ENCODE measurements around the gene QDPR.

- no peak for TF ChIP-seq CTCF (conservative IDR thresholded peaks at IDR 0.05 in 1 of 2, IDR thresholded peaks at IDR 0.05 in 1 of 2; ENCODE audit: extremely low read depth in 1 of 2, insufficient read depth in 1 of 2, low read depth in 1 of 2, low read length in 2 of 2)
- no peak for TF ChIP-seq EZH2 (IDR thresholded peaks at IDR 0.05; ENCODE audit: borderline replicate concordance, low read length)
Observed at GRCh38 chr4:17560065-17560673, 48.3 kb upstream of the QDPR start.
